Measurements from ENCODE around the gene ICAM1. TPM values are rescaled to one million over a fixed set of nuclear protein-coding genes. Genes with fewer than 3 reads are reported as not detected.

ICAM1 gene
- total and polyA plus RNA-seq, 2 of the 13 experiments (the other 11 are each of a cell fraction or from before 2014, with no cell fraction given), result 37.9 to 98.4 TPM

DNA sequence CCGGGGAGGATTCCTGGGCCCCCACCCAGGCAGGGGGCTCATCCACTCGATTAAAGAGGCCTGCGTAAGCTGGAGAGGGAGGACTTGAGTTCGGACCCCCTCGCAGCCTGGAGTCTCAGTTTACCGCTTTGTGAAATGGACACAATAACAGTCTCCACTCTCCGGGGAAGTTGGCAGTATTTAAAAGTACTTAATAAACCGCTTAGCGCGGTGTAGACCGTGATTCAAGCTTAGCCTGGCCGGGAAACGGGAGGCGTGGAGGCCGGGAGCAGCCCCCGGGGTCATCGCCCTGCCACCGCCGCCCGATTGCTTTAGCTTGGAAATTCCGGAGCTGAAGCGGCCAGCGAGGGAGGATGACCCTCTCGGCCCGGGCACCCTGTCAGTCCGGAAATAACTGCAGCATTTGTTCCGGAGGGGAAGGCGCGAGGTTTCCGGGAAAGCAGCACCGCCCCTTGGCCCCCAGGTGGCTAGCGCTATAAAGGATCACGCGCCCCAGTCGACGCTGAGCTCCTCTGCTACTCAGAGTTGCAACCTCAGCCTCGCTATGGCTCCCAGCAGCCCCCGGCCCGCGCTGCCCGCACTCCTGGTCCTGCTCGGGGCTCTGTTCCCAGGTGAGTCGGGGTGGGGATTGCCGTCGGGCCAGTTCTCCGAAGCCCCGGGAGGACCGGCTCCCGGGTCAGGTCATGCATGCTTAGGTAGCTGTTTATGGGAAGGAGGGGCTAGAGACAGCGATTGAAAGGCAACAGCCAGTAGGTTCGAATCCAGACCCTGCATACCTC is at the start of gene ICAM1 (continued):
- TF ChIP-seq, protein P1, sequence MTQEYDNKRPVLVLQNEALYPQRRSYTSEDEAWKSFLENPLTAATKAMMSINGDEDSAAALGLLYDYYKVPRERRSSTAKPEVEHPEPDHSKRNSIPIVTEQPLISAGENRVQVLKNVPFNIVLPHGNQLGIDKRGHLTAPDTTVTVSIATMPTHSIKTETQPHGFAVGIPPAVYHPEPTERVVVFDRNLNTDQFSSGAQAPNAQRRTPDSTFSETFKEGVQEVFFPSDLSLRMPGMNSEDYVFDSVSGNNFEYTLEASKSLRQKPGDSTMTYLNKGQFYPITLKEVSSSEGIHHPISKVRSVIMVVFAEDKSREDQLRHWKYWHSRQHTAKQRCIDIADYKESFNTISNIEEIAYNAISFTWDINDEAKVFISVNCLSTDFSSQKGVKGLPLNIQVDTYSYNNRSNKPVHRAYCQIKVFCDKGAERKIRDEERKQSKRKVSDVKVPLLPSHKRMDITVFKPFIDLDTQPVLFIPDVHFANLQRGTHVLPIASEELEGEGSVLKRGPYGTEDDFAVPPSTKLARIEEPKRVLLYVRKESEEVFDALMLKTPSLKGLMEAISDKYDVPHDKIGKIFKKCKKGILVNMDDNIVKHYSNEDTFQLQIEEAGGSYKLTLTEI (CRISPR knock-in tag; conservative IDR thresholded peaks at IDR 0.05), result no peak
- TF ChIP-seq ZNF772 (CRISPR knock-in tag; IDR thresholded peaks at IDR 0.05), result peak; percentile 98
- peak; percentile 97 for TF ChIP-seq ZMYM3 (CRISPR knock-in tag; IDR thresholded peaks at IDR 0.05)
- TF ChIP-seq ZFP1 (CRISPR knock-in tag; IDR thresholded peaks at IDR 0.05), result 0 out of 2 replicates have a peak, but pooled peaks have one; percentile 24
- no peak for TF ChIP-seq PLRG1 (conservative IDR thresholded peaks at IDR 0.05)
- peak; percentile 29; the same call in 1 of the 2 replicates for TF ChIP-seq CEBPB (IDR thresholded peaks at IDR 0.05; ENCODE audit: borderline replicate concordance, low read depth, low read length)
- TF ChIP-seq AGO2 (optimal IDR thresholded peaks at IDR 0.05; ENCODE audit: low read depth, low read length), result no peak
- TF ChIP-seq ZSCAN20 (CRISPR knock-in tag; IDR thresholded peaks at IDR 0.05; ENCODE audit: borderline replicate concordance), result peak; percentile 97
- TF ChIP-seq, protein P2, sequence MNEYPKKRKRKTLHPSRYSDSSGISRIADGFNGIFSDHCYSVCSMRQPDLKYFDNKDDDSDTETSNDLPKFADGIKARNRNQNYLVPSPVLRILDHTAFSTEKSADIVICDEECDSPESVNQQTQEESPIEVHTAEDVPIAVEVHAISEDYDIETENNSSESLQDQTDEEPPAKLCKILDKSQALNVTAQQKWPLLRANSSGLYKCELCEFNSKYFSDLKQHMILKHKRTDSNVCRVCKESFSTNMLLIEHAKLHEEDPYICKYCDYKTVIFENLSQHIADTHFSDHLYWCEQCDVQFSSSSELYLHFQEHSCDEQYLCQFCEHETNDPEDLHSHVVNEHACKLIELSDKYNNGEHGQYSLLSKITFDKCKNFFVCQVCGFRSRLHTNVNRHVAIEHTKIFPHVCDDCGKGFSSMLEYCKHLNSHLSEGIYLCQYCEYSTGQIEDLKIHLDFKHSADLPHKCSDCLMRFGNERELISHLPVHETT (CRISPR knock-in tag; conservative IDR thresholded peaks at IDR 0.05), result peak; percentile 86; the same call in 1 of the 2 replicates
- TF ChIP-seq HNRNPL (IDR thresholded peaks at IDR 0.05; ENCODE audit: low read depth, low read length), result peak; percentile 80; the same call in 1 of the 2 replicates
- TF ChIP-seq, protein P3, sequence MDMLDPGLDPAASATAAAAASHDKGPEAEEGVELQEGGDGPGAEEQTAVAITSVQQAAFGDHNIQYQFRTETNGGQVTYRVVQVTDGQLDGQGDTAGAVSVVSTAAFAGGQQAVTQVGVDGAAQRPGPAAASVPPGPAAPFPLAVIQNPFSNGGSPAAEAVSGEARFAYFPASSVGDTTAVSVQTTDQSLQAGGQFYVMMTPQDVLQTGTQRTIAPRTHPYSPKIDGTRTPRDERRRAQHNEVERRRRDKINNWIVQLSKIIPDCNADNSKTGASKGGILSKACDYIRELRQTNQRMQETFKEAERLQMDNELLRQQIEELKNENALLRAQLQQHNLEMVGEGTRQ (IDR thresholded peaks at IDR 0.05; ENCODE audit: low read depth, low read length), result no peak
- TF ChIP-seq, protein P3 (CRISPR knock-in tag; IDR thresholded peaks at IDR 0.05; ENCODE audit: borderline replicate concordance), result peak; percentile 77; the same call in 1 of the 2 replicates
- peak; percentile 90 for TF ChIP-seq MED8 (CRISPR knock-in tag; IDR thresholded peaks at IDR 0.05; ENCODE audit: insufficient replicate concordance)
- peak; percentile 69; the same call in 1 of the 2 replicates for TF ChIP-seq TOE1 (CRISPR knock-in tag; IDR thresholded peaks at IDR 0.05)
- 0 out of 2 replicates have a peak, but pooled peaks have one; percentile 13 for TF ChIP-seq ZNF460 (CRISPR knock-in tag; IDR thresholded peaks at IDR 0.05; ENCODE audit: borderline replicate concordance)
- no peak for TF ChIP-seq STAG1 (CRISPR knock-in tag; IDR thresholded peaks at IDR 0.05)
- TF ChIP-seq SP140L (CRISPR knock-in tag; IDR thresholded peaks at IDR 0.05; ENCODE audit: borderline replicate concordance), result peak; percentile 93
- TF ChIP-seq ZNF775 (CRISPR knock-in tag; IDR thresholded peaks at IDR 0.05; ENCODE audit: borderline replicate concordance), result no peak
- no peak for TF ChIP-seq REL (CRISPR knock-in tag; conservative IDR thresholded peaks at IDR 0.05)
- TF ChIP-seq ARNT (IDR thresholded peaks at IDR 0.05), result no peak
- peak; percentile 70; the same call in 1 of the 2 replicates for TF ChIP-seq GATA4 (IDR thresholded peaks at IDR 0.05; ENCODE audit: borderline replicate concordance, low read depth)
- 0 out of 2 replicates have a peak, but pooled peaks have one; percentile 16 for TF ChIP-seq STAT5B (CRISPR knock-in tag; IDR thresholded peaks at IDR 0.05)
- TF ChIP-seq NR2C2 (CRISPR knock-in tag; IDR thresholded peaks at IDR 0.05; ENCODE audit: borderline replicate concordance), result peak; percentile 84
- no peak for TF ChIP-seq ZNF432 (CRISPR knock-in tag; IDR thresholded peaks at IDR 0.05; ENCODE audit: borderline replicate concordance)
- no peak for TF ChIP-seq ZNF264 (CRISPR knock-in tag; IDR thresholded peaks at IDR 0.05)
- TF ChIP-seq PHB2 (IDR thresholded peaks at IDR 0.05; ENCODE audit: partially characterized antibody), result no peak
- peak; percentile 72; the same call in 1 of the 2 replicates for TF ChIP-seq SOX5 (CRISPR knock-in tag; IDR thresholded peaks at IDR 0.05; ENCODE audit: borderline replicate concordance)

All from HepG2 (cell line).